OCI-LY1 (cell line): Measurements from ENCODE around the gene SLC12A8.

Experiments
- H2AFZ ChIP-seq: fragments of 200-600 bp; sonication (generic), shearing (Covaris generic); 2 replicates; pipeline ENCODE4 v1.6.0; 2014; ENCODE audit warnings: antibody characterized with exemption, mild to moderate bottlenecking, low read length
- H3F3A ChIP-seq: fragments of 200-600 bp; sonication (generic), shearing (Covaris generic); 2 replicates; pipeline ENCODE4 v1.6.0; 2014; ENCODE audit warnings: mild to moderate bottlenecking, antibody characterized with exemption, low read length, moderate library complexity; ENCODE audit not compliant: insufficient read depth
- H3K27ac ChIP-seq: fragments of 200-600 bp; sonication (generic); 2 replicates; pipeline ENCODE4 v1.5.1; 2014; ENCODE audit warnings: low read length, mixed run types, mild to moderate bottlenecking, low read depth; ENCODE audit not compliant: poor library complexity, severe bottlenecking
- H3K27me3 ChIP-seq: fragments of 200-600 bp; sonication (generic); 2 replicates; pipeline ENCODE4 v1.6.0; 2014; ENCODE audit warnings: antibody characterized with exemption, mild to moderate bottlenecking, low read length, moderate library complexity; ENCODE audit not compliant: insufficient read depth
- H3K36me3 ChIP-seq: fragments of 200-600 bp; sonication (generic); 2 replicates; pipeline ENCODE4 v1.6.1; 2014; ENCODE audit warnings: mild to moderate bottlenecking, antibody characterized with exemption, low read length, moderate library complexity, mixed read lengths; ENCODE audit not compliant: insufficient read depth
- H3K4me1 ChIP-seq: fragments of 200-600 bp; sonication (generic); 2 replicates; pipeline ENCODE4 v1.5.1; 2014; ENCODE audit warnings: mild to moderate bottlenecking, low read length, moderate library complexity; ENCODE audit not compliant: insufficient read depth, severe bottlenecking
- H3K4me2 ChIP-seq: fragments of 200-600 bp; sonication (generic), shearing (Covaris generic); 2 replicates; pipeline ENCODE4 v1.6.1; 2014; ENCODE audit warnings: low read length
- H3K4me3 ChIP-seq: fragments of 200-600 bp; sonication (generic); 2 replicates; pipeline ENCODE4 v1.5.1; 2014; ENCODE audit warnings: low read length, low read depth, mild to moderate bottlenecking, mixed read lengths; ENCODE audit not compliant: poor library complexity, severe bottlenecking
- H3K79me2 ChIP-seq: fragments of 200-600 bp; shearing (Covaris generic); 2 replicates; pipeline ENCODE4 v1.6.1; 2016; ENCODE audit warnings: mixed run types, low read length, mixed read lengths; ENCODE audit not compliant: insufficient read depth
- H3K9ac ChIP-seq: fragments of 200-600 bp; sonication (generic), shearing (Covaris generic); 2 replicates; pipeline ENCODE4 v1.6.1; 2014; ENCODE audit warnings: mild to moderate bottlenecking, low read length, mixed read lengths
- H3K9me2 ChIP-seq: fragments of 200-600 bp; sonication (generic), shearing (Covaris generic); 2 replicates; pipeline ENCODE4 v1.6.1; 2014; ENCODE audit warnings: low read depth, mild to moderate bottlenecking, low read length, mixed read lengths
- H3K9me3 ChIP-seq: fragments of 200-600 bp; shearing (Covaris generic); 2 replicates; pipeline ENCODE4 v1.6.1; 2014; ENCODE audit warnings: low read length, mixed read lengths
- H4K20me1 ChIP-seq: fragments of 200-600 bp; sonication (generic), shearing (Covaris generic); 2 replicates; pipeline ENCODE4 v1.6.0; 2016; ENCODE audit warnings: mild to moderate bottlenecking, low read length; ENCODE audit not compliant: insufficient read depth
- EZH2 ChIP-seq: fragments of 200-600 bp; sonication (generic), shearing (Covaris generic); IDR thresholded peaks from 2 replicates; pipeline ENCODE4 v1.8.0; 2017; ENCODE audit warnings: borderline replicate concordance, mixed run types, mild to moderate bottlenecking, antibody characterized with exemption, low read length, moderate library complexity, mixed read lengths
- TF ChIP-seq, protein P1 (sequence below): fragments of 200-600 bp; sonication (generic), shearing (Covaris generic); IDR thresholded peaks from 2 replicates; pipeline ENCODE4 v1.5.1; 2017; ENCODE audit warnings: mild to moderate bottlenecking, antibody characterized with exemption, low read length, moderate library complexity, mixed read lengths

Gene SLC12A8

GRCh38 chr3:125191730-125192129 is 20.8 kb downstream of the SLC12A8 start:
- no peak overlapping the region for H2AFZ ChIP-seq

GRCh38 chr3:125191256-125191655 is 21.3 kb downstream of the SLC12A8 start:
- Histone ChIP-seq H3K27ac (no peak overlapping the region), H3K4me2 (no peak overlapping the region), H3K9me2 (no peaks in the 10 kb centered on the region), H3K4me3 (no peak overlapping the region), H3F3A (no peaks in the 10 kb centered on the region), H3K79me2 (no peaks in the 10 kb centered on the region), H3K9ac (no peak overlapping the region), H2AFZ (no peak overlapping the region), H3K27me3 (no peaks in the 10 kb centered on the region), H3K9me3 (no peaks in the 10 kb centered on the region), H4K20me1 (no peaks in the 10 kb centered on the region), H3K4me1 (no peaks in the 10 kb centered on the region), H3K36me3 (no peaks in the 10 kb centered on the region)
- no peak for TF ChIP-seq EZH2
- TF ChIP-seq, protein P1, sequence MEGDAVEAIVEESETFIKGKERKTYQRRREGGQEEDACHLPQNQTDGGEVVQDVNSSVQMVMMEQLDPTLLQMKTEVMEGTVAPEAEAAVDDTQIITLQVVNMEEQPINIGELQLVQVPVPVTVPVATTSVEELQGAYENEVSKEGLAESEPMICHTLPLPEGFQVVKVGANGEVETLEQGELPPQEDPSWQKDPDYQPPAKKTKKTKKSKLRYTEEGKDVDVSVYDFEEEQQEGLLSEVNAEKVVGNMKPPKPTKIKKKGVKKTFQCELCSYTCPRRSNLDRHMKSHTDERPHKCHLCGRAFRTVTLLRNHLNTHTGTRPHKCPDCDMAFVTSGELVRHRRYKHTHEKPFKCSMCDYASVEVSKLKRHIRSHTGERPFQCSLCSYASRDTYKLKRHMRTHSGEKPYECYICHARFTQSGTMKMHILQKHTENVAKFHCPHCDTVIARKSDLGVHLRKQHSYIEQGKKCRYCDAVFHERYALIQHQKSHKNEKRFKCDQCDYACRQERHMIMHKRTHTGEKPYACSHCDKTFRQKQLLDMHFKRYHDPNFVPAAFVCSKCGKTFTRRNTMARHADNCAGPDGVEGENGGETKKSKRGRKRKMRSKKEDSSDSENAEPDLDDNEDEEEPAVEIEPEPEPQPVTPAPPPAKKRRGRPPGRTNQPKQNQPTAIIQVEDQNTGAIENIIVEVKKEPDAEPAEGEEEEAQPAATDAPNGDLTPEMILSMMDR: no peak

More at GRCh38 chr3:125191730-125192129, 20.8 kb downstream of the SLC12A8 start:
- H3K27me3 ChIP-seq: no peaks in the 10 kb centered on the region
- no peaks in the 10 kb centered on the region for H3K9me3 ChIP-seq
- no peaks in the 10 kb centered on the region for H4K20me1 ChIP-seq
- no peaks in the 10 kb centered on the region for H3K4me1 ChIP-seq
- H3K9ac ChIP-seq: no peak overlapping the region
- H3K27ac ChIP-seq: no peak overlapping the region
- H3K9me2 ChIP-seq: no peaks in the 10 kb centered on the region
- no peaks in the 10 kb centered on the region for H3K36me3 ChIP-seq
- H3K79me2 ChIP-seq: no peaks in the 10 kb centered on the region
- TF ChIP-seq, protein P1: no peak
- no peak for TF ChIP-seq EZH2
- H3K4me2 ChIP-seq: no peak overlapping the region
- H3K4me3 ChIP-seq: no peak overlapping the region
- H3F3A ChIP-seq: no peaks in the 10 kb centered on the region

DNA sequence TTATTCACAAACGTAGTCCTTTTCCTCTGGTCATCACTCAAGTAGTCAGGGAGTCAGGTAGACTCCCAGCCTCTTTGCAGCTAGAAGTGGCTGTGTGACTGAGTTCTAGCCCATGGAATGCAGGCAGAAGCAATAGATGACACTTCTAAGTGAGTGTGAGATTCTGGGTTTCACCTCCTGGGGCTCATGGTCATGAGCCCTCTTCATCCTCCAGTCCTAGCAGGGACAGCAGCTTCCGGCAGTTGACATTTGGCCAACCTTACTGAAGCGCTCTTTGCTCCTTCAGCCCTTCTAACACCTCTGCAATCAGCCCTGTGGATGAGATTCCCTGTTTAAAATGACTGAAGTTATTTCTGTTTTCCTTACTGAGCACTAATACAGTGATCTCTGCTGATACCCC is 21.8 kb downstream of the SLC12A8 start:
- Histone ChIP-seq H3K4me3 (no peak overlapping the region), H3F3A (no peaks in the 10 kb centered on the region), H3K9ac (no peak overlapping the region), H3K27me3 (no peaks in the 10 kb centered on the region), H4K20me1 (no peaks in the 10 kb centered on the region), H3K9me3 (no peaks in the 10 kb centered on the region), H3K4me2 (no peak overlapping the region), H3K27ac (no peak overlapping the region), H3K9me2 (no peaks in the 10 kb centered on the region), H3K4me1 (no peaks in the 10 kb centered on the region), H3K36me3 (no peaks in the 10 kb centered on the region), H2AFZ (no peak overlapping the region), H3K79me2 (no peaks in the 10 kb centered on the region)
- TF ChIP-seq, protein P1: no peak
- TF ChIP-seq EZH2: no peak
